GM10266 (cell line): ENCODE data around the gene SLC20A1.

Experiments
- DNase-seq: peaks from one replicate; pipeline ENCODE4 v3.0.0; 2012; ENCODE audit errors: extremely low spot score
- CTCF ChIP-seq: IDR thresholded peaks from 2 replicates; pipeline ENCODE4 v1.5.1; 2012; ENCODE audit warnings: mild to moderate bottlenecking, low read depth; ENCODE audit not compliant: control insufficient read depth, insufficient read depth; ENCODE audit errors: missing control alignments

The SLC20A1 gene

GRCh38 chr2:112645310-112646101 lies at the start of gene SLC20A1:
TSS of gene SLC20A1 (plus strand) at chr2:112645939. CDS start at chr2:112646829, 890 bp downstream.
- peak; percentile 52 for TF ChIP-seq CTCF
- peak; percentile 99 for DNase-seq

- no peak for DNase-seq
- no peak for TF ChIP-seq CTCF
These were observed 48.0 kb upstream of the SLC20A1 start for GRCh38 chr2:112597537-112598322.

- no peak for DNase-seq
- TF ChIP-seq CTCF = no peak
These were observed 45.1 kb upstream of the SLC20A1 start for GRCh38 chr2:112600634-112601033.

GRCh38 chr2:112601754-112602153 lies 44.0 kb upstream of the SLC20A1 start:
- TF ChIP-seq CTCF = no peak
- no peak for DNase-seq

GRCh38 chr2:112602917-112603316 lies 42.8 kb upstream of the SLC20A1 start:
- no peak for DNase-seq
- no peak for TF ChIP-seq CTCF

- TF ChIP-seq CTCF = no peak
- DNase-seq = no peak
These were observed 42.0 kb upstream of the SLC20A1 start for GRCh38 chr2:112603731-112604130.

GRCh38 chr2:112604952-112605351 lies 40.8 kb upstream of the SLC20A1 start:
- TF ChIP-seq CTCF = no peak
- DNase-seq = no peak
